SK-N-SH (cell line): Measurements from ENCODE around the gene HOXB8.

Experiments used
- ELF1 ChIP-seq: IDR thresholded peaks from 2 replicates; pipeline ENCODE4 v1.4.0; 2012
- EP300 ChIP-seq, 2 experiments: IDR thresholded peaks; 2 replicates each; pipeline versions ENCODE4 v1.4.0 to v1.6.1; 2012; ENCODE audit warnings: borderline replicate concordance in 1 of 2, low read depth in 1 of 2, low read length in 1 of 2
- EZH2phosphoT487 ChIP-seq: fragments of 200-600 bp; sonication (generic); IDR thresholded peaks from 2 replicates; pipeline ENCODE4 v1.6.1; 2017; ENCODE audit warnings: low read depth, mixed run types, mild to moderate bottlenecking, antibody characterized with exemption, moderate library complexity, borderline replicate concordance
- JUND ChIP-seq: IDR thresholded peaks from 2 replicates; pipeline ENCODE4 v1.4.0; 2012
- MAX ChIP-seq: IDR thresholded peaks from 2 replicates; pipeline ENCODE4 v1.4.0; 2012; ENCODE audit warnings: low read depth
- RCOR1 ChIP-seq: fragments of 150-350 bp; IDR thresholded peaks from 2 replicates; pipeline ENCODE4 v1.6.1; 2017; ENCODE audit warnings: antibody characterized with exemption, low read length
- SMC3 ChIP-seq: IDR thresholded peaks from 2 replicates; pipeline ENCODE4 v1.6.1; 2012; ENCODE audit warnings: low read depth, low read length, improper control_type of control experiment
- TF ChIP-seq, protein P1 (sequence below): fragments of 200-600 bp; sonication (generic); IDR thresholded peaks from 2 replicates; pipeline ENCODE4 v1.6.1; 2017; ENCODE audit warnings: antibody characterized with exemption, mild to moderate bottlenecking, moderate library complexity
- TF ChIP-seq, protein P2 (sequence below): fragments of 150-350 bp; IDR thresholded peaks from 2 replicates; pipeline ENCODE4 v1.6.1; 2016; ENCODE audit warnings: mild to moderate bottlenecking, low read depth, low read length

DNA sequence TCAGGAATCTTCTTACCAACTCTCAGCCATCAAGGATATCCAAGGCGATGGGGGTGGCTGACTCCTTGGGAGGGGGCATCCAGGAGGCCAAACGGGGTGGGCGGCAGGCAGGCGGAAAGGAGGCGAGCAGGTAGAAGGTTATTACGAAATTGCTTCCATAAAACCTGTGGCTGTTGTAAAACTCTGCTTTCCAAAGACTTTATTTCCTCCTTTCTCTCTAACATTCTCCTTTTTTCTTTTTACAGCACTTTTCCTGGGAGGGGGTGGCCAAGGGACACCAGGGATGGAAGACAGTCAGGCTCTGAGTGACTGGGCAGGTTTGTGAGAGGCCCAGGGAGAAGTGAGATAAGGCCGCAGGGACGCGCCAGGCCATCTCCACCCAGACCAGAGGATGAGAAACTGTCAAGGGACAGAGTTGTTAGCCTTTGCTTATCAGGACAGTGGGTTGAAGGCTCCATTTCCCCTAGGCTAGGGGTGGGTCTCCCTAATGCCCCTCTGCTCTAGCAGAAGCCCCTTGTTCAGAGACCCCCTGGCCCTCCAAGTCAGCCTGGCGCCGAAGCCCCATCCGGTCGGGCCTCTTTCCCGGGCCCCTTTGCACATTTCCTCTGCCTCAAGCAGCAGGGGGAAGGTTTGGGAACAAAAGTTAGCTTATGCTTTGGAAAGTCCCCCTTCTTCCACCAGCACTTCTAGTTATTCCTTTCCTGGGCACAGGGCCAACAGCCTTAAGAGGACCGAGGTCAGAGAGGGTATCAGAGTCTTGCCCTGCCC lies 16.0 kb upstream of the HOXB8 start:
- TF ChIP-seq, protein P1, sequence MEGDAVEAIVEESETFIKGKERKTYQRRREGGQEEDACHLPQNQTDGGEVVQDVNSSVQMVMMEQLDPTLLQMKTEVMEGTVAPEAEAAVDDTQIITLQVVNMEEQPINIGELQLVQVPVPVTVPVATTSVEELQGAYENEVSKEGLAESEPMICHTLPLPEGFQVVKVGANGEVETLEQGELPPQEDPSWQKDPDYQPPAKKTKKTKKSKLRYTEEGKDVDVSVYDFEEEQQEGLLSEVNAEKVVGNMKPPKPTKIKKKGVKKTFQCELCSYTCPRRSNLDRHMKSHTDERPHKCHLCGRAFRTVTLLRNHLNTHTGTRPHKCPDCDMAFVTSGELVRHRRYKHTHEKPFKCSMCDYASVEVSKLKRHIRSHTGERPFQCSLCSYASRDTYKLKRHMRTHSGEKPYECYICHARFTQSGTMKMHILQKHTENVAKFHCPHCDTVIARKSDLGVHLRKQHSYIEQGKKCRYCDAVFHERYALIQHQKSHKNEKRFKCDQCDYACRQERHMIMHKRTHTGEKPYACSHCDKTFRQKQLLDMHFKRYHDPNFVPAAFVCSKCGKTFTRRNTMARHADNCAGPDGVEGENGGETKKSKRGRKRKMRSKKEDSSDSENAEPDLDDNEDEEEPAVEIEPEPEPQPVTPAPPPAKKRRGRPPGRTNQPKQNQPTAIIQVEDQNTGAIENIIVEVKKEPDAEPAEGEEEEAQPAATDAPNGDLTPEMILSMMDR: no peak
- no peak for TF ChIP-seq MAX
- no peak for TF ChIP-seq ELF1
- no peak for TF ChIP-seq RCOR1
- no peak for TF ChIP-seq SMC3
- no peak for TF ChIP-seq EP300 (IDR thresholded peaks at IDR 0.05; ENCODE audit: borderline replicate concordance in 1 of 2, low read depth in 1 of 2, low read length in 1 of 2)
- TF ChIP-seq JUND: no peak
- TF ChIP-seq EZH2phosphoT487: no peak
- TF ChIP-seq, protein P2, sequence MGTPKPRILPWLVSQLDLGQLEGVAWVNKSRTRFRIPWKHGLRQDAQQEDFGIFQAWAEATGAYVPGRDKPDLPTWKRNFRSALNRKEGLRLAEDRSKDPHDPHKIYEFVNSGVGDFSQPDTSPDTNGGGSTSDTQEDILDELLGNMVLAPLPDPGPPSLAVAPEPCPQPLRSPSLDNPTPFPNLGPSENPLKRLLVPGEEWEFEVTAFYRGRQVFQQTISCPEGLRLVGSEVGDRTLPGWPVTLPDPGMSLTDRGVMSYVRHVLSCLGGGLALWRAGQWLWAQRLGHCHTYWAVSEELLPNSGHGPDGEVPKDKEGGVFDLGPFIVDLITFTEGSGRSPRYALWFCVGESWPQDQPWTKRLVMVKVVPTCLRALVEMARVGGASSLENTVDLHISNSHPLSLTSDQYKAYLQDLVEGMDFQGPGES: no peak
